Breast epithelium (tissue), 3 donors: ENCODE data around the gene KLF8.

Source experiments
- CTCF ChIP-seq, 3 donors: fragments of 450-650 bp; IDR thresholded peaks; one replicate each; pipeline ENCODE4 v1.5.1; 2016 to 2017; ENCODE audit warnings: antibody characterized with exemption in 3 of 3, mild to moderate bottlenecking in 3 of 3, moderate library complexity in 3 of 3
- POLR2A ChIP-seq: fragments of 450-650 bp; IDR thresholded peaks from one replicate; pipeline ENCODE4 v1.6.1; 2016; ENCODE audit warnings: antibody characterized with exemption, mild to moderate bottlenecking, moderate library complexity
- POLR2AphosphoS5 ChIP-seq, 3 donors: sonication (generic); formaldehyde crosslinking; IDR thresholded peaks; one replicate each; pipeline ENCODE4 v1.6.1; 2017; ENCODE audit warnings: antibody characterized with exemption in 3 of 3

DNA sequence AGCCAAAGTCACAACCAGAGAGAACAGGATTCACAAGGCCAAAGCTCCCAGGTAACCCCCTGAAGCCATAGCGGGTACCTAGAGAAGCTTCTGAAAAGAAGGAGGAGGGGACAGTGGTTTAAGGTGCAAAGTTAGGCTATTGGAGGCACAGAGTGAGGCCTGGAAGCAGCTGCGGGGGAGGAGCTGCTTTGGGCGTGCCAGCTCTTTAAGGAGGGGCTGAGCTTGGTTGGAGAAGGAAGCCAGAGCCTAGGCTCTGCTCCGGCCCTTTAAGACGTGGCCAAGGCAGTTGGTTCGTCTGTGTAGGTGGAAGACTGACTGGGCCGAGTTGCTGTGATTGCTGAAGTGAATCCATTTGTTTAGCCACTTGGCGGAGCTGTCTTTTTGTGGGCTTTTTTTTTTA is 1.5 kb downstream of the KLF8 start:
- TF ChIP-seq CTCF (IDR thresholded peaks at IDR 0.05) (no peak), POLR2A (no peak), POLR2AphosphoS5 (IDR thresholded peaks at IDR 0.05) (no peak)
